Fibroblast of skin of left quadriceps (primary cell): ENCODE measurements around the gene FGD6.
"Not testable (repeated sequence)": the region's sequence is repeated elsewhere in the genome, so short reads cannot be mapped to it uniquely, and the experiment has no call there.

Source experiments
- DNase-seq, 2 experiments: peaks; one replicate each; pipeline ENCODE4 v3.0.0-alpha.2; 2013; ENCODE audit warnings: low read depth in 2 of 2

FGD6 gene

DNA sequence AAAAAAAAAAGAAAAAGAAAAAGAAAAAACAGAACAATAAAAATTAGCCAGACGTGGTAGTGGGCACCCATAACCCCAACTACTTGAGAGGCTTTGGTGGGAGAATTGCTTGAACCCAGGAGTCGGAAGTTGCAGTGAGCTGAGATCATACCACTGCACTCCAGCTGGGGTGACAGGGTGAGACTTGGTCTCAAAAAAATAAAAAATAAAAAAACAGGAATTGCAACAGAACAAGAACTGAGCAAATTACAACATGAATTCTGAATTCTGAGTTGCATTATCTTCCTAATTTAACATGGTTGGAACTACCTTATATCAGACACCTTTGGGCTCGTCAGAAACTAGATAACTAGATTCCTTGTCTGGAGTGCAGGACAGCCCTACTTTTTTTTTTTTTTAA, 90.5 kb downstream of the FGD6 start:
- no peak for DNase-seq

DNA sequence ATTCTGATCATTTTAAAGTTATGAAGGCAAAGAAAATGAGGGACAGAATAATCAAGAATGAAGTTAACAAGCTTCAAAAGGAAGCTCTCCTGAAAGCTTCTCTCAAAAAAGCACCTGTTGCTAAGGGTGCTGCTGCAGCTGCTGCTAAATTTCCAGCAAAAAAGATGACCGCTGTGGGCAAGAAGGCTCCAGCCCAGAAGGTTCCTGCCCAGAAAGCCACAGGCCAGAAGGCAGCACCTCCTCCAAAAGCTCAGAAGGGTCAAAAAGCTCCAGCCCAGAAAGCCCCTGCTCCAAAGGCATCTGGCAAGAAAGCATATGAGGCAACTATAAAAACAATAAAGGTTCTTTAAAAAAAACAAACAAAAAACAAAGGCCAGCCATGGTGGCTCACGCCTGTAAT, 91.2 kb downstream of the FGD6 start:
- DNase-seq = no peak

DNA sequence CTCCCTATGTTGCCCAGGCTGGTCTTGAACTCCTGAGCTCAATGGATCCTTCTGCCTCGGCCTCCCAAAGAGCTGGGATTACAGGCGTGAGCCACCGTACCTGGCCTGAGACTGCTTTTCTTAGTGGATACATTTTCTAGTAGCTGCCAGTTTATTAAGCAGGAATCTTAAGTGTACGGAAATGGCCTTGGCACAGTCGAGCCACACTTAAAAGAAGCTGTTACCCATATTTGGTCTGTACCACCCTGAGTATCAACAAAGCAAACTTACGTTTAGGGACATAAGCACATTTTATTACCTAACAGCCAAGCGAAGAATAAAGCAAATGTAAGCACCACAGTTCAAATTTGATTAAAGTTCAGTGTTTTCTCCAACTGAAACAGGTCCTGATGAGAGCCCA, 93.2 kb downstream of the FGD6 start:
- no peak for DNase-seq

DNA sequence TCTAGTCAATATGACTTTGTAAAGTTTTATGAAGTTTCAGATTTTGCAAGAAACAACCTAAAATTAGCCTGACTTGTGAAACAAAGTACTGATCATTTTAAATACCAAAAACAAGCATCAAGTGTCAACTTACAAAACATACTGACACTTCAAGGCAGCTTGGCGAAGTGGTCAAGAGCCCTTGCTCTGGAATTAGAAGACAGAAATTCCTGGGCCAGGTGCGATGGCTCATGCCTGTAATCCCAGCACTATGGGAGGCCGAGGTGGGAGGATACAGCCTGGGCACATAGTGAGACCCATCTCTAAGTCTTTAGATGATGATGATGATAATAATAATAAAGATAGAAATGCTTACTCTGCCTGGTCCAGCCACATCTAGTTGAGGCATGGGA, 98.5 kb downstream of the FGD6 start:
- no peak for DNase-seq

DNA sequence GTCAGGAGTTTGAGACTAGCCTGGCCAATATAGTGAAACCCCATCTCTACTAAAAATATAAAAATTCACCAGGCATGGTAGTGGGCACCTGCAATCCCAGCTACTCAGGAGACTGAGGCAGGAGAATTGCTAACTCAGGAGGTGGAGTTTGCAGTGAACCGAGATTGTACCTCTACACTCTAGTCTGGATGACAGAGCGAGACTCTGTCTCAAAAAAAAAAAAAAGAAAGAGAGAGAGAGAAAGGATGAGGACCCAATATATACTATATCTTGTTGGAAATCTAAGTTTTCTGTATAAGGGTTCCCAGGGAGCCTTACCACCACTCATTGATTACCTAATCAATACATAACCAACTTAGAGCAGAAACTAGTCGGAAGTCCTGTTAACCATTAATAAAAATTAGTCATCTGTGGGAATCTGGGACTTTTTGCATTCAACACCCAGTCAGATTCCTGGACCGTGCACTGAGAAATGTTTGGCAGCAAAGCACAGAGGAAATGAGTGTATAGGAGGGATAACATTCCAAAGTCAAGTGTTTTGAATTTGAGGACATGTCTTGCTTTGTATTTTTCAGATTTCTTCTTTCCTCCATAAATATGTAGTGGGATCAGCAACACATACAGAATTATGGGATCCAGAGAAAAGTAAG, 99.0 kb downstream of the FGD6 start:
- peak; percentile 89 to 90 for DNase-seq

DNA sequence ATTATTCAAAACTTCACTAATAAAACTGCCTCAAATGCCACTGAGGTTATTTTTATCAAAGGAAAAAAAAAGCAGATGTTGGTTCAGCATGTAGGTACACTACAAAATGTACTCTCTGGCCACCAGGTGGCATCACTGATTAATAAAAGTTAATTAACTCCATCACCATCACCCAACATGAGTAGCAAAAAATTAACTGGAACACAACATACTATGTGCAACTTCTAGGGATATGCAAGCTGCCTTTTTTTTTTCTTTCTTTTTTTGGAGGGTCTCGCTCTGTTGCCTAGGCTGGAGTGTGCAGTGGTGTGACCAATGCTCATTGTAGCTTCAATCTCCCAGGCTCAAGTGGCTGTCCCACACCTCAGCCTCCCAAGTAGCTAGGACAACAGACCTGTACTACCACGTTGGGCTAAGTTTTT, 100.1 kb downstream of the FGD6 start:
- peak; percentile 68 to 69 for DNase-seq

DNA sequence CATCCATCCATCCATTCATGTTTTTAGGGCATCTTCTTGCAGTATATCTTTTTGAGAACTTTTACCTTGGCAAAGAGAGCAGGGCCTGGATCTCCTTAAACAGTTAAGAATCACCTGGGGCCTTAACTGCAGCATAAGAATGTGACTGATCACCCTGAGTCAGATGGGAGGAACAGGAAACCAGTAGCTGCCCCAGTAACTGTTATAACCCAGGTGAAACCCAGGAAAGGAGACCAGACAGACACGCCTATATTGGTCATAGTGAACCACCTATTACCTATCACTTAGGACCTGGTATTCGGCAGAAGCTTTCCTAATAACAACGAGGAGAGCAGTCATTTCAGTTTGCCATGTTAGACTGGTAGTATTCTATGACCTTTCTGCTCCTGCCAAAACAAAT, 100.5 kb downstream of the FGD6 start:
- no peak for DNase-seq

DNA sequence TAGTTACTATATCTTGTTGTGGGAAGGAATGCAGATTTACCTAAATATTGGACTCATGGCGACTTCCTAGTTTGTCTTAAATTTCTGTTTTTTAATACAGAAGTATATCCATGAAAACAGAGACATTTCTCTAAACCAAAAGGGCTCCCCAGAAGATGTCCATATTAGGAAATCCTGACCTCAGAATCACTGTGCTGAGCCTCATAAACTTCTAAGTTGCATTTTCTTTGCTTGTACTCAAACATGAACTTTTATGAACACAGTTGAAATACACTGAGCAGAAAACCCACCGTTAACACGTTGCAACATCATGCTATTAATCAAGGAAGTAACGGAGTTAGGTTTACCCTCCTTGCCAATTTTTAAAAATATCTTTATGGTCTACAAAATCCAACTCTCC, 100.9 kb downstream of the FGD6 start:
- DNase-seq = peak; percentile 15 to 22

DNA sequence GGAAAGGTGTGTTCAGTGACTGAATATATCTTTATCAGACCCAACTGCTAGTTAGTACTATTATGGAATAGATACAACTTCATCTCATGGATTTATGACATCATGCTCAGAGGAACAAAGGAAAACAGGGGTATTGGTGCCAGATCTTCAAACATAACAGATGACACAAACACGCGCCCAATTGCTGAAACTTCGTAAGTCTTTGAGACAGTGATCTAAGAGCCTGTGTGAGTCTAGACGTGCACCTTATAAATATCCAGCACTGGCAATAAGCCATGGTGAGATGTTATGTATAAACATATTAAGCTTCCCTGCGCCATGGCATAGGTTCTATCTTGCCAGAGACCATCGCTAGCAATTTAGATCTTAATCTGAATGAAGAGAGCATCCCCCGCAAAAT, 101.6 kb downstream of the FGD6 start:
- no peak for DNase-seq

DNA sequence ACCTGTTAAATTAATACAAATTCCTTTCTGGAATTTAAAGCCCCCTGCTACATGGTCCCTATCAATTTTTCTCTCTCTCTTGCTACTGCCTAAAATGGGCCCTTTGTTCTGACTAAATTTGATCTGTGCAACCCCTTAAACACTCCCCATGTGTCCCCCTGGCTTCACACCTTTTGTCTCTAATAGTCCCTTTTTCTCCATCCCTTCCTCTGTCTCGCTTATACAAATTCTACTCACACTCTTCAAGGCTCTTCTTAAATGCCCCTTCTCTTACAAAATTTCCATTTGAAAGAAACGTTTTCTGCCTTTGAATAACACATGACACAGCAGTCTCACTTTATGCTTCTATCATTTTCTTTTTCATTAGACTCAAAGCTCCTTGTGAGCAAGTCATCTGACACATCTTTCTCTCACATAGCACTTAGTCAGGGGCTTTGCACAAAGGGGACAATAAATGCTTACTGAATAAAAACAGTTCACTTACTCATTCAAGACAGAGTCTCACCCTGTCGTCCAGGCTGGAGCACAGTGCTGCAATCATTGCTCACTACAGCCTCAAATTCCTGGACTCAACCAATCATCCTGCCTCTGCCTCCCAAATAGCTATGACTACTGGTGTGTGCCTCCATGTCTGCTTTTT, 102.4 kb downstream of the FGD6 start:
- DNase-seq = no peak

DNA sequence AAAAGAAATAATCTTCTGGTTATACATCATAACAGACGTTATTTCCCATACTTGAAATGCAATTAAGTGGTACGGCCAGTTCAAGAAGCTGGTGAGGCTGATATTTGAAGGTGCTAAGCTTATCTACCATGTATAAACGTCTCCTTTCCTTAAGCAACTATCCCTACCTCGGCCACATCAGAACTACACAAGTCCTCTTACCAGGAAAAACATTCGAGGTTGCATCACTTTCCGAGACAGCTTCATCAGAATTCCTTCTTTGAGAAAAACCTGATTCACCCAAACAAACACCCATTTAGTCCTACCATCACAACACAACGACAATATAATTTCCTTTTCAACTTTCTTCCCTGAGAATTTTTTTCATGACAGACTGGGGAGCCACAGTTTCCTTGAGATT, 109.9 kb downstream of the FGD6 start:
- no peak for DNase-seq

DNA sequence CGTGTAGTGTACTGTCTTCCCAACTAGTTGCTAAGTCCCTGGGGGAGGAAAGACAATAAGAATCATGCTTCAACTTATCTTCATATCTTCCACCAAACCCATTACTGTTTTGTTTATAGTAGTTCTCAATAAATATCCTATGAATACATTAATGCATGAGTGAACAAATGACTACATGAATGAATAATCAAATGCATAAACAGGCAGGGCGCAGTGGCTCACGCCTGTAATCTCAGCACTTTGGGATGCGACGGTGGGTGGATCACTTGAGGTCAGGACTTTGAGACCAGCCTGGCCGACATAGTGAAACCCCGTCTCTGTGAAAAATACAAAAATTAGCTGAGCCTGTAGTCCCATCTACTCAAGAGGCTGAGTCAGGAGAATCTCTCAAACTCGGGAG, 111.7 kb downstream of the FGD6 start:
- DNase-seq = no peak

DNA sequence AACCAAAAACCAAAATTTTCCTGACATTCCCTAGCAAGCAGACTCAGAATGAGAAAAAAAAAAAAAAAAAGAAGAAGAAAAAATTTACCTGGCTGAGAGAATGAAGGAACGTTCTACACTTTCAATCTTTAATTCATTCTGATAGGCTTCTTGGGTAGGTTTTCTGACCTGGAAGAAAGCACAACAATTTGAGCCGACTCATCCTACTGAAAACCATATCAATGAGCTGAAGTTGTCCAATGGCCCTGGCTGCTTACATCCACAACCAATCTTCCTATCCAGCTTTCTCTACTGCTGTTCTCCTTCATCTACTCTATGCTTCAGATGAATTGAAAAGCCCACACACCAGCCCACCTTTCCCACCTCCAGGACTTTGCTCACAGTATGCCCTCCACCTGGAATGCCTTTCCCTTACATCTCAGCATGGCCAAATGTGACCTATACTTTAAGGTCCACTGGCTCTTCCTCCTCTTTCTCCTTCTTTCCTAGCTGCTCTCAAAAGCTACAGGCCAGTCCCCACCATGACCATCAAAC, 112.3 kb downstream of the FGD6 start:
- DNase-seq = no peak

DNA sequence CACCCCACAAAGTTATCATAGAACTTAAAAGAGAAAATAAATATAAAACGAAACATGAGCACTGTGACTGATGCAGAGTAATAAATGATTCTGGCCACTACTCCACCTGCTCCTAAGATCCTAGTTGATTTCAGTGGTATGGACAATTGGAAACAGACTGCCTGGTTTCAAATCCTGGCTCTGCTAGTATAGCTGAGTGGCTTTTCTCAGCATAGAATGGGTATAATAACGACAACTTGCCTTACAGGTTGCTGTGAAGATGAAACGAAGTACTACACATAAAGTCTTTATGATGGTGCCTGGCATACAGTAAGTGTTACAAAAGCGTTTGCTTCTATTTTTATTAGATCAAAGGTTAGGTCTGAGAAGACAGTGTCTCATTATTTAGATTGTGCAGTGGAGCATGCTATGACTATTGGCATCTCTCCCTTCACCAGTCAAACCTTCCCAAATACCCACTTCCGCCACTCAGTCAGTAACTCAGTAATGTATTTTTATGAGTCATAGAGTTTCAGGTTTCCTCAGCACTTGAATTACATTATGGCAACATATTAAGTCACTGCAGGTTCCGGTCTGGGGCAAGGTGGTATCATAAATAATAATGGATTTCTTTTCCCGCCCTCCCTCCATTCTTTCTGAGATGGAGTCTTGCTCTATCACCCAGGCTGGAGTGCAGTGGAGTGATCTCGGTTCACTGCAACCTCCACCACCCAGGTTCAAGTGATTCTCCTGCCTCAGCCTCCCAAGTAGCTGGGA, 114.2 kb downstream of the FGD6 start:
- DNase-seq = peak; percentile 32 to 40

DNA sequence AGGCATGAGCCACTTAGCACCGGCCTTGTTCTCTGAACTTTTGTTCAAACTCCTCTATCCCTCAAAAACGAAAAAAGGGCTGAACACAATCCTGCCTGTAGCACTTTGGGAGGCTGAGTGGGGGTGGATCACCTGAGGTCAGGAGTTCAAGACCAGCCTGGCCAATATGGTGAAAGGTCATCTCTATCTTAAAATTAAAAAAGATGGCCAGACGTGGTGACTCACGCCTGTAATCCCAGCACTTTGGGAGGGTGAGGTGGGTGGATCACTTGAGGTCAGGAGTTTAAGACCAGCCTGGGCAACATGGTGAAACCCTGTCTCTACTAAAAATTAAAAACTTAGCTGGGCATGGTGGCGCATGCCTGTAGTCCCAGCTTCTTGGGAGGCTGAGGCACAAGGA, 115.3 kb downstream of the FGD6 start:
- DNase-seq = not testable (repeated sequence)

DNA sequence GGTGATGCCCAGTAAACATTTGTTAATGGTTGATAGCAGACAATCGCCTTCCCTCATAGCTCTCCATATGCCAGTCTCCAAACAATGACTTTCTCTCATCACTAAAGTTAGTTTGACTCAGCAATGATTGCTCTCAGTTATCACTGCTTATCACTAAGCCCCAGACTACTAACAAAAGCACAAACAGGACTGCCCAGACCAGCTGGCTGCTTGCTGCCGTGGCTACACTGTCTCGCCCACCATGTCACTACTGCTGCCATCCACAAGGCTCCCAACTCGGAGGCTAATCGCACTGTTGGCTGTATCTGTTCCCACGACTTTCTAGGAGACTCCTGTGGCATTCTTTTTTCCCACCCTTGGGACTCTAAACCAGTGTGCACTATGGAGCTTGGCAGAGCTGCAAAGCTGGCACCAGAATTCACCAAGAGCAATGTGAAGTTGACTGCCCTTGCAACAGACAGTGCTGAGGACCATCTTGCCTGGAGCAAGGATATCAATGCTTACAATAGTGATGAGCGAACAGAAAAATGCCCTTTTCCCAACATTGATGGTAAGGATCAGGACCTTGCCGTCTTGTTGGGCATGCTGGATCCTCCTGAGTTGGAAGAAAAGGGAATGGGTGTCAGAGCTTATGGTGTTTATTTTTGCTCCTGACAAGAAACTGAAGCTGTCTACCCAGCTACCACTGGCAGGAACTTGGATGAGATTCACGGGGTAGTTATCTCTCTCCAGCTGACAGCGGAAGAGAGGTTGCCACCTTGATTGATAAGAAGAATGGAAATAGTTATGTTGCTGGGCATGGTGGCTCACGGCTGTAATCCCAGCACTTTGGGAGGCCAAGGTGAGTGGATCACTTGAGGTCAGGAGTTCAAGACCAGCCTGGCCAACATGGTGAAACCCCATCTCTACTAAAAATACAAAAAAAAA, 116.7 kb downstream of the FGD6 start:
- DNase-seq = no peak

DNA sequence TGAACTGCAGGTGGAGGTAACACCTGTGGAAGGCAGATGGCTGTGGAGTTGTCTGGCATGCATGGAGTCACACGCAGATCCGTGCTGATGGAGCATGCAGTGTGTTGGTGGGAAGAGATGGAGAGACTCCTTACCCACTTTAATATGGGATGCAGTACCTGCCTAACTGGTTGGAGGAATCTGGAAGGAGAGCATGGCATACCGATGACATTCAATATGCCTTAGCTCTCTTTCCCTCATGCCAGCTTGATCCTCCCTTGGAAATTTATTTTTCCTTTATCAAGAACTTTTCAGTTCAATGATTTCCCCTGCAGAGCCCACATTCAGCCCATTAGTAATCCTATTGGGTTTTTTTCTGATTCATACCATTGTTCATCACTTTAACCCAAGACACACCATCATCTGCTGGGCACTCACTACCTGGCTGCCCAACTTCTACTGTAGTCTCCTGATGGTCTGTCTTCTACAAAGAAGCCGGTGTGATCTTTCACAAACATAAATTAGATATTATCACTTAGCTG, 117.9 kb downstream of the FGD6 start:
- no peak for DNase-seq

DNA sequence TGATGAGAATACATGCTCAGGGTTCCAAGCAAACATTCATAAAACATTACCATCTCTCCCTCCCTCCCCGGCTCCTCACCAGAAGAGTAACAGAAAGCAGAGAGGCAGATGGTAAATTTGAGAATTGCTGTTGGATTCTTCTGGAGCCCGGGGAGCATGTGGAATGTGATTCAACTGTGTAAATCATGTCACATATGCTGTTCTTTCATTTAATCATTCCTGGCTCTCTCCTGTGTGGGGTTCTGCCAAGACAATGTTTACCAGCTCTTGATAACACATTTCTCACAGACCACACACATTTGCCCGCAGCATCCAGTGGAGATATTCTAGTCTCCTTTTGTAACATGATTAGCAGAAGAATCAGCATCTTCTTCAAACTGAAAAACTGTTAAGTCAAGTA, 120.4 kb downstream of the FGD6 start:
- peak; percentile 69 to 72 for DNase-seq

DNA sequence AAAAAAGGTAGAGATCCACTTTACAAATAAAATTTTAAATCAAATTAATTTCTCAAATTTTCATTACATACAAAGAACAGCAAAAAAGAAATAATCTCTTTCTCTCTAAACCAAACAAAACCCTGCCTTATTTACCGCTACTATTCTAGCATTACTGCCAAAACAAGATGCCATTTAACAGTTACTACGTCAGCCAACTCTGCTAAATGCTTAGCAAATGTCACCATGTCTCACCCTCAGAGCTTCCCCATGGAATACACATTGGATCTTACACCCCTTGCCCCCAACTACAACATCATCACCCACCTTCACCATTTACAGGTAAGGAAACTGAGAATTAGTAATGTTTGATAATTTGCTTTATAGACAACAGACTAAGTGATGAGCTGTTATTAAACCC, 120.9 kb downstream of the FGD6 start:
- no peak for DNase-seq

DNA sequence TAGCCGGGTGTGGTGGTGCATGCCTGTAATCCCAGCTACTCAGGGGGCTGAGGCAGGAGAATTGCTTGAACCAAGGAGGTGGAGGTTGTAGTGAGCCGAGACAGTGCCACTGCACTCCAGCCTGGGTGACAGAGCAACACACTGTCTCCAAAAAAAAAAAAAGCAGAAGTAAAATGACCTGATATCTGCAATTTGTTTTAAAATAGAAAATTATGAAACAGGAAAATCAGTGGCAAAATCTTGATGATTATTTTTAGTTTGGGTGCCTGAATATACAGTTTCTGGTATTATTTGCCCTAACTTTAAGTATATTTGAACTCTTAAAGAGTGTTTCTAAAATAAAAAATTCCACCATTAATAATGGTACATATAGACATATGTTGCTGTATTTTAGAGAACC, 121.4 kb downstream of the FGD6 start:
- not testable (repeated sequence) for DNase-seq

DNA sequence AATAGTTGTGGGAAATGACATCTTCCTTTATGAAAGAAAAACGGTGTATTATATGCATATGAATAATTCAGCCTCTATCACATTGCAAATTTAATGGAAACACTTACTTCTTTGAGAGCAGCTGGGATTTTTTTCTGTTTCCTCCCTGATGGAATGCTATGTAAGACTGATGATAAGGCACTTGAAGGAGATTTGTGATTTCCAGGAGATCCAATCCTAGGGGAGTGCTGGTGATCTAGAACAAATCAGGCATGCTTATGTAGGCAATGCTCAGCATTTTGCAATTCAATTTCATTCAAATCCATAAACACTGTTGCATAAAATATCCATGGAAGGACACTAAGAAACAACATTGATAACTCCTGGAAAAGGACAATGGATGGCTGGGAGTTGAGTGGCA, 127.8 kb downstream of the FGD6 start:
- DNase-seq = no peak

DNA sequence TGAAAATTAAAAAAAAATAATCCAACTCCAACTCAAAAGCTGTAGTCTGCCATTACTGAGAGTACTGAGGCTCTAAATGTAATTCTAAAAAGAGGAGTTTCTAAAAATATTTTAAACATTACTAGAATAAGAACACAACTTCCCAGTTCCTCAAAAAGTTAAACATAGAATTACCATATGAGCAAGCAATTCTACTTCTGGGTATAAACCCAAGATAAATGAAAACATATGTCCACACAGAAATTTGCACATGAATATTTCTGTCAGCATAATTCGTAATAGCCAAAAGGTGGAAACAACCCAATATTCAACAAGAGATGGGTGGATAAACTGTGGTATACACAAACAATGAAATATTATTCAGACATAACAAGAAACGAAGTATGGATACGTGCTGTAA, 128.9 kb downstream of the FGD6 start:
- DNase-seq = peak in 1 of 2 experiments; percentile 17
